ENCODE measurements around the gene TAF1L.
A peak's percentile ranks its signal among the peaks of the same experiment; 100 is the strongest.

The TAF1L gene

GRCh38 chr9:32590898-32591297, 44.6 kb downstream of the TAF1L start:
- DNase-seq (ENCODE audit: low read depth in 2 of 2), result no peak

GRCh38 chr9:32590476-32590875, 45.0 kb downstream of the TAF1L start:
- no peak for DNase-seq (ENCODE audit: low read depth in 2 of 2)

DNA sequence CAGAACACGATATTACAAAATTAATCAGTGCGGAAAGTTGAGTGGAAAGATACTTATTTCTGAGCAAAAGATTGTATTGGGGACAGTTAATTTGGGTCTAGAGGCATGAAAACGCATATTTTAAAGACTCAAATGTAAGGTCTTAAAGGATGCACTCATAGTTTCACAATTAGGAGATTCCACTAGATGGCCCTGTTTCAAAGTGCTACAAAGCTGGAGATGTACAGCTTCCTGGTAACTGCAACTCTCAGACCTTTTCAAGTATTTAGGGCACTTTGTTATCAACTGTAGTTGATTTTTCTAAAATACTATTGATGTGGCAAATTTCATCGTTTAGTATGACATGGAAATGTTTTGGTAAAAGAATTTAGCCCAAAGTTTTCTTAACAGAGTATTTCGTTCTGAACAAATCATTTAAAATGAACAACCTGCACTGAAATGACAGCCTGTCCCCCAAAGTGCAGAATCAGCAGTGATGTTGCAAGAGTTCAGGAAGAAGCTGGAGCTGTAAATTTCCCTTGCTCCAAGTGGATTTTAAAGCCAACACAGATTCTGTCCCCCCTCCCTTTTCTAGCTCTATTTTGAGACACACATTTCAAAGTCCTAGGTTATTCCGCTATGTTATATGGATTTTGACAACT, 46.3 kb downstream of the TAF1L start:
- no peak for DNase-seq (ENCODE audit: low read depth in 2 of 2)

DNA sequence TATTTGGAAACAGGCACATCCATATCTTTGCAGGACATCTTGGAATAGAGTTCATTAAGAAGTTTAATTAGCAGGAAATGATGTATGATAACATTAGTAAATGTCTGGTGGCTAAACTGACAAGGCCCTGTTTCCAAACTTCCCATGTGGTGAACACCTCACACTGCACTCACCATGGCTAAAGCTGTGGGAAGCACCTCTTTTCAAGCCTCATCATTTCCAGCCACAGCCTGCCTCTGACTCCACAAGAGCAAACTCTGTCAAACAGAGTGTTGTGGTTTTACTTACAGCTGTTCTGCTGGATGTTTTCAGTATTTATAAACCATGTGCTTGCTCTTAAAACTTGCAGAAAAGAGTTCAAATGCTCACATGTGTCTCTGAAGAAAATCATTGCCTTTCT, 47.6 kb downstream of the TAF1L start:
- no peak for DNase-seq (ENCODE audit: low read depth in 2 of 2)

DNA sequence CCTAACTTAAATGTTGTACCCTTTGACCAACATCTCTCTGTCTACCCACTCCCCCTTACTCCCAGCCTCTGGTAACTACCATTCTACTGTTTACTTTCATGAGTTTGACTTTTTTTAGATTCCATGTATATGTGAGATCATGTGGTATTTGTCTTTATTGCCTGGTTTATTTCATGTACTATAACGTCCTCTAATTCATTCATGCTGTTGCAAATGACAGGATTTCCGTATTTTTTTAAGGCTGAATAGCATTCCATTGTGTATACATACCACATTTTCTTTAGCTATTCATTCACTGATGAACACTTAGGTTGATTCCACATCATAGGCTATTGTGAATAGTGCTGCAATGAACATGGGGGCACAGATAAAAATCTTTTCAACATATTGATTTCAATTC, 50.7 kb downstream of the TAF1L start:
- DNase-seq (ENCODE audit: low read depth in 2 of 2), result no peak

- peak in 1 of 2 donors; percentile 9 for DNase-seq (ENCODE audit: low read depth in 2 of 2)
Measured at GRCh38 chr9:32581512-32582143, 53.8 kb downstream of the TAF1L start.

GRCh38 chr9:32580631-32581300, 54.7 kb downstream of the TAF1L start:
- DNase-seq (ENCODE audit: low read depth in 2 of 2), result no peak

DNA sequence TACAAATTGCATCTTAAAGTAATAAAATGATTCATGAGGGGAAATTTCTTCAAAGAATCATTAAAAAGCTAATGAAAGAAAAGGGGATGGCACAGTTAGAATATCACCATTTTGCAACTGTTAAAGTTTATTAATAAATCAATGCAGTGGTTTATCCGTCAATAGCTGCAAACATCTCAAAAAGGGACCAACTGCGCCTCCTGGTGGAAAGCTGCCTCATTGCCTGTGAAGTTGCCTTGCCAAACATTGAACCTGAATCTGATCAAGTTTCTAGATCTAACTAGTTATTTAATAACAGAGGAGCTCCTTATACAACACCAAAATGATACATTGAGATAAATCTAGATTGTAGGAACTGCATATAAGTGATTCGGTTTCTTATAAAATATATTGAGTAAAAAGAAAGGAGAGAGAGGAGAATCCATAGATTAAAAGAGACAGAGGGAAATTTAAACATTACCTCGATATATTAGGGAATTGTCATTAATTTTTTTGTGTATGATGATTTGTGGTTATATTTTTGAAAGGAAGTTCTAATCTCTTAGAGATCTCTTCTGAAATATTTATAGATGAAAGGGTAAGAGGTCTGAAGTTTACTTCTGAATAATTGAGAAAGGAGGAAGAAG, 55.6 kb downstream of the TAF1L start:
- peak; percentile 70 to 81 for DNase-seq (ENCODE audit: low read depth in 2 of 2)

Measured in stimulated activated CD4-positive, alpha-beta T cell treated with anti-CD3 and anti-CD28 coated beads, Interleukin-1b, Interleukin-23, amount 100 ng/mL, for 4 hours (primary cell).